DMS114 treated with DMSO at 0.1 percent for 48 hours (cell line): Measurements from ENCODE around the gene TMBIM6.
A peak's percentile ranks its signal among the peaks of the same experiment; 100 is the strongest.
"Not testable (repeated sequence)": the region's sequence is repeated elsewhere in the genome, so short reads cannot be mapped to it uniquely, and the experiment has no call there.

Source experiments
- DNase-seq: peaks from one replicate; lab custom pipeline; 2025; ENCODE audit not compliant: unreplicated experiment; lab: John Stamatoyannopoulos, UW

The TMBIM6 gene

DNA sequence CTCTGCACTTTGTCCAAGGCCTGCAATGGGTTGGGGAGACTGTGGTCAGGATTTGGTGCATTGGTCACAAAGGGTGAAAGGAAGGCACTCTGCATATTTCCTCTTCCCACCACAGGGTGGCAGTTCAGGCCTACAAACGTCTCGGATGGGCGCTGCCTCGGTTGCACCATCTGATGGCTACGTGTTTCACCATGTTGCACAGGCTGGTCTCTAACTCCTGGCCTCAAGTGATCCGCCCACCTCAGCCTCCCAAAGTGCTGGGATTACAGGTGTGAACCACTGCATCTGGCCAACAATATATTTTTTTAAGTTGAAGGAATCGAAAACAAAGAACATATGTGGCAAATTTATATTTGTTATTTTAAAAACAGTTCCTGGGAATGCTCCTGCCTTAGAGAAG, 35.1 kb downstream of the TMBIM6 start:
- peak; percentile 75 for DNase-seq

- no peak for DNase-seq
These were observed 35.5 kb downstream of the TMBIM6 start for GRCh38 chr12:49776858-49777257.

DNA sequence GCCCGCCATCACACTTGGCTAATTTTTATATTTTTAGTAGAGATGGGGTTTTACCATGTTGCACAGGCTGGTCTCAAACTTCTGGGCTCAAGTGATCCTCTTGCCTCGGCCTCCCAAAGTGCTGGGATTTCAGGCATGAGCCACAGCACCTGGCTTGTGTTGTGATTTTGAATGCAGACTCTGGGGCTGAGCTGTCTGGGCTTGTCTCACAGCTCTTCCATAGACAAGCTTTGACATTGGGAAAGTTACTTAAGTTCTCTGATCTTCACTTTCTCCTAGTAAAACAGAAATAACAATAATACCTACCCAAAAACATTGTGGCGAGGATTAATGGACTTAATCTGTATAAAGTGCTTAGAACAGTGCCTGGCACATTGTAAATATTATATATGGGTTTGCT, 36.0 kb downstream of the TMBIM6 start:
- no peak for DNase-seq

DNA sequence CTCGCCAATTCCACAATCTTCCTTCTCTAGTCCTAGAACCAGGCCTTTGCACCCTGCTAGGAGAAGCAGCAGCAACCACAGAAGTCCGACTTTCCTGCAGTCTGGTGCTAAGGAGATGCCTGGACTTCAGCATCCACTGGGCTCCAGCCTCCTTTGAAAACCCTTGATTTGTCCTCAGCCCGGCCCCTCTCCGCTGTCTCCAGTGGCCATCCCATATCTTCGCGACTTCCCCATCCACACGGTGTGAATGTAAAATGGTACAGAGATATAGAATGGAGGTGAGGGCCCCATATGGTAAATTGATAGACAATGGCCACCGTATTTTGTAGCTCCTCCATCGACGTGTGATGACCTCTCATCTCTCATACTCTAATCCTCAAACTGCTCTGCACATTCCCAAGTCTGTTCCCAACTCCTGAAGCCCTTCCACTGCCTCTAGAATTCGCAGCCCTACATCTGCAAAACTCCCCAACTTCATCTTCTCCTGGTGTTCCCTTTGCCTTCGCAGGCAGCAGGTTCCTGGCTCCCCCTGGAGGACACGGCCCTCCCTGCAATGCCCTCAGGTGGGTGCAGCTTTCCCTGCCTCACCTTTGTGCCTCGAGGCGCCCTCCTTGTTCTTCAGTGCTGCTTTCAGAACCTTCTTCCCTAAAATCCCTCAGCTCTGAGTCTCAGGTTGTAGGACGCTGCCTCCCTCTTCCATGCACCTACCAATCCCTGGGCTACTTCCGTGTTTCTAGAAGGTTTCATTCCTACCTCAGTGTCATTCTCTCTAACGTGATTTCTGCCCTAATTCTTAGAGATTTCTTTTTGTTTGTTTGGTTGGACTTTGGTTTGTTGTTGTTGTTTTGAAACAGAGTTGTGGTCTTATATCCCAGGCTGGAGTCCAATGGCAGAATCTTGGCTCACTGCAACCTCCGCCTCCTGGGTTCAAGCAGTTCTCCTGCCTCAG, 36.7 kb downstream of the TMBIM6 start:
- no peak for DNase-seq

GRCh38 chr12:49779581-49779980, 38.2 kb downstream of the TMBIM6 start:
- DNase-seq: no peak

DNA sequence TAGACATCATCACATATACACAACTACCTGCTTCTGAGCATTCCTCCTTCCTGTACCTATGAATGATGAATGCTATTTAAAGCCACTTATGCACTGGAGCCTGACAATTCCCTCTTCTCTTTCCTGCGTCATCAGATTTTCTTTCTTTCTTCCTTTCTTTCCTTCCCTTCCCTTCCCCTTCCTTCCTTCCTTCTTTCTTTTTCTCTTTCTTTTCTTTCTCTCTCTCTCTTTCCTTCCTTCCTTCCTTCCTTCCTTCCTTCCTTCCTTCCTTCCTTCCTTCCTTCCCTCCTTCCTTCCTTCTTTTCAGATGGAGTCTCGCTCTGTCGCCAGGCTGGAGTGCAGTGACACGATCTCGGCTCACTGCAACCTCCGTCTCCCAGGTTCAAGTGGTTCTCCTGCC, 39.6 kb downstream of the TMBIM6 start:
- DNase-seq: not testable (repeated sequence)

- DNase-seq: no peak
These were observed 42.7 kb downstream of the TMBIM6 start for GRCh38 chr12:49783917-49784676.

DNA sequence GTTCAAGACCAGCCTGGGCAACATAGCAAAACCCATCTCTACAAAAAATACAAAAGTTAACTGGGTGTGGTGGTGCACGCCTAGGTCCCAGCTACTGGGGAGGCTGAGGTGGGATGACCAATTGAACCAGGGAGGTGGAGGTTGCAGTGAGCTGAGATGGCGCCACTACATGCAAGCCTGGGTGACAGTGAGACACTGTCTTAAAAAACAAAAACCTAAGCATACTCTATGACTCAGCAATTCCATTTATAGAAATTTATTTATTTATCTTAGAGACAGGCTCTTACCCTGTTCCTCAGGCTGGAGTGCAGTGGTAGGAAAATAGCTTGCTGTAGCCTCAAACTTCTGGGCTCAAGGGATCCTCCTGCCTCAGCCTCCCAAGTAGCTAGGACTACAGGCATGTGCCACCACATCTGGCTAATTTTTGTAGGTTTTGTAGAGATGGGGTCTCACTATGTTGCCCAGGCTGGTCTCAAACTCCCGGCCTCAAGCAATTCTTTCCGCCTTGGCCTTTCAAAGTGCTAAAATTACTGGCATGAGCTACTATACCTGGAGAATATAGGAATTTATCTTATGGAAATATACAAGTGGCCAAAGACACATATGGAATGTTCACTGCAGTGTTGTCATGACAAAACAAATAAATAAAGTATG, 43.5 kb downstream of the TMBIM6 start:
- no peak for DNase-seq

GRCh38 chr12:49787672-49788071, 46.3 kb downstream of the TMBIM6 start:
- no peak for DNase-seq

DNA sequence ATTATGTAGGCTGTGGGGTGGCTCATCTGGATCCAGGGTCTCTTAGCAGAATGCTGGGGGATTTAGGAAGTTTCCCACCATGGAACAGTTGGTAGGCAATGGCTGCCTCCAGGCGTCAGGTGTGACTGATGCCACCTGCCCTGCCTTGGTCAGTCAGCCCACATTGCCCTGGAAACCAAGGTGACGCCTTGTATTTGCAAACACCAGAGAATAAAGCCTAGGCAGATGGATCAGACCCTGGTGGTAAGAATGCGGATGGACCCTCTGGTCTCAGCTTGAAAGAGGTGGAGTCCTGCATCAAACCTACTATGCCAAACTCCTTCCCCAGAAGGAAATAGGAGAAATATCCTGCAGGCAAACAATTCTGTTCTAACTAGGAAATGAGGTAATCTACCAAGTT, 48.6 kb downstream of the TMBIM6 start:
- no peak for DNase-seq

- DNase-seq: no peak
These were observed 49.6 kb downstream of the TMBIM6 start for GRCh38 chr12:49790741-49791555.

GRCh38 chr12:49791700-49792099, 50.3 kb downstream of the TMBIM6 start:
- DNase-seq: no peak

- no peak for DNase-seq
These were observed 51.0 kb downstream of the TMBIM6 start for GRCh38 chr12:49792181-49792970.

DNA sequence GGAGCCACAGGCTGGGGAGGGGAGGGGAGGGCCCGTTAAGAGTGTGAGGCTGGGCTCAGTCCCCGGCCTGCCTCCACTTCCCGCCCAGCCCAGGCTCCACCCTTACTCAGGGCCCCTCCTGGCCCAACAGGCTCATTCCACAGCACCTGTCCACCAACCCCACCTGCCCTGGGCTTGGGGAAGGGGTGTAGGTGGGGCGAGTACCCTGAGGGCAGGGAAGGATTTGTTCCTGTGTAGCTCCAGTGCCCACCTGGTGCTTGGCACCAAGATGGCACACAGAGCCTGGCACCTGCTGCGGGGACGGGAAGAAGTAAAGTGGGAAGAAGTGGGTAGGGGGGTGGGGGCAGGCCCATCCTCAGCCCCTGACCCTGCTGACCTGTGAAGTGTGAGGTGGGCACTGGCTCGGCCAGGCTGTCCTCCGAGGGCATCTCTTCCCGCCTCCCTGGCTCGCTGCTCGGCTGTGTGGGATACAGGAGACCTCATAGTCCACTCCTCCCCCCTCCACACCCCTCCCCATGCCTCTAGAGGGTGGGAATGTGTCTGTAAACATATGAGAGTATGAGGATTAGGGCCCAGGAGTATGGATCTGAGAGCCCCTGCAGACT, 51.7 kb downstream of the TMBIM6 start:
- no peak for DNase-seq

DNA sequence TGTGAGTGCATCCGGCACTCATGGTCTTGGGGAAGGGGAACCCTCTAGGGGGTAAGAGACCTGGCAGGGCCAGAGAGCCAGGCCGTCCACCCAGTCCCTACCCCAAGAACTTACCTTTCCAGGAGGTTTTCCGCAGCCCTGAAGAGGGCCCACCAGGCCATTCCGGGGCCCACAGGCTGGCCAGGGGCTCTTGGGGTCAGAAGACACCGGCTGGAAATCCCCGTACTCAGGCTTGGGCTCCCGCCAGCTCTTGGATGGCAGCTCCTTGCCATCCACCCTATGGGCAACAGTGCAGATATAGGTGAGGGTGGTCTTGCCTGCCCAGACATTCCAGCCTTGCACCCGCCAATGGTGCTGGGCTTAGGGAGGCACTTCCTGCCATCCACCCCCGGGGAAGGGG, 52.3 kb downstream of the TMBIM6 start:
- DNase-seq: no peak

DNA sequence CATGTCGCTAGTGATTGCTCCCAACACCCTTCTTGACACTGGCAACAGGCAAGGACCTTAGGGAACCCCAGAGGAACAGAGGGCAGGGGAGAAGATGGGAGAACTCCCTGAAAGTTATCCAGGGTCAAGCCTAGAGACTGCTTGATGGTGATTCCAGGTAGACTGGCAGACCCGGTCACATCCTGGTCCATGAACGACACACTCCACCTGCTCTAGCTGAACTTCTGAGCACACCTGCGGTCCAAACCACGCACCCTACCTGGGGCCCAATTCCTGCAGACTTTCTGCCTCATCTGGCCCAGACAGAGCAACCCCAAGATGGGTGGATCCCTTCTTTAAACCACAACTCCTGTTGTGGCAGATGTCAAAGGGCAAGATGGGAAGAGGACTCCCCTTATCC, 52.7 kb downstream of the TMBIM6 start:
- no peak for DNase-seq

GRCh38 chr12:49794811-49795653, 53.7 kb downstream of the TMBIM6 start:
- no peak for DNase-seq

- no peak for DNase-seq
These were observed 54.3 kb downstream of the TMBIM6 start for GRCh38 chr12:49795654-49796105.

DNA sequence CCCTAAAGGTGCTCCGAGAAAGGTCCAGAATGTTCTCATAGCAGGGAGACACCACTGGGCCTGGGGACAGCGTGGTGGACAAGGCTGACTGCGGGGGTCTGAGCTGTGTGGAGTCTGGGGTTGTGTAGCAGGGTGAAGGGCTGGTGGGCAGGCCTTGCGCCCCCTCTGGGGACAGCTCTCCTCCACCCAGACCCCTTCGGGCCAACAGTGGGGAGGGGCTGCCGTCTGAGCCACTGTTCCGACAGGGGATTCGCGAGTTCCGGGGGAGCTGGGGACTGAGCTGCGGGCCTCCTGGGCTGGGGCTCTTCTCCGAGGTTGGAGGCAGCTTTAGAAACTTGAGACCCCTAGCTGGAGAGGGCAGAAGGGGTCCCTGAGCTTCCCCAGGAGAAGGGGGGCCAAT, 54.8 kb downstream of the TMBIM6 start:
- DNase-seq: no peak
